Ishikawa (cell line): ENCODE results near the gene BIK.

Experiments used
- CEBPB ChIP-seq: IDR thresholded peaks from 2 replicates; pipeline ENCODE4 v1.6.1; 2012
- CREB1 ChIP-seq: IDR thresholded peaks from 2 replicates; pipeline ENCODE4 v1.6.1; 2012; ENCODE audit warnings: low read depth
- EGR1 ChIP-seq: IDR thresholded peaks from 2 replicates; pipeline ENCODE4 v1.6.1; 2012
- EP300 ChIP-seq: IDR thresholded peaks from 2 replicates; pipeline ENCODE4 v1.6.1; 2012; ENCODE audit warnings: borderline replicate concordance
- FOXM1 ChIP-seq: IDR thresholded peaks from 2 replicates; pipeline ENCODE4 v1.6.1; 2012; ENCODE audit warnings: low read depth, borderline replicate concordance
- NFIC ChIP-seq: IDR thresholded peaks from 2 replicates; pipeline ENCODE4 v1.6.1; 2012
- RAD21 ChIP-seq: IDR thresholded peaks from 2 replicates; pipeline ENCODE4 v1.6.1; 2012; ENCODE audit warnings: low read depth
- TAF1 ChIP-seq: IDR thresholded peaks from 2 replicates; pipeline ENCODE4 v1.6.1; 2012; ENCODE audit warnings: low read depth, mild to moderate bottlenecking
- TCF12 ChIP-seq: IDR thresholded peaks from 2 replicates; pipeline ENCODE4 v1.6.1; 2012; ENCODE audit warnings: low read depth
- TEAD4 ChIP-seq: IDR thresholded peaks from 2 replicates; pipeline ENCODE4 v1.6.1; 2012
- YY1 ChIP-seq: IDR thresholded peaks from 2 replicates; pipeline ENCODE4 v1.6.1; 2012; ENCODE audit warnings: low read depth
- ZBTB7A ChIP-seq: IDR thresholded peaks from 2 replicates; pipeline ENCODE4 v1.6.1; 2012; ENCODE audit warnings: low read depth
- TF ChIP-seq, protein P1 (sequence below): IDR thresholded peaks from 2 replicates; pipeline ENCODE4 v1.6.1; 2012
- TF ChIP-seq, protein P2 (sequence below): IDR thresholded peaks from 2 replicates; pipeline ENCODE4 v1.6.1; 2012; ENCODE audit warnings: low read depth, mild to moderate bottlenecking
- TF ChIP-seq, protein P3 (sequence below): IDR thresholded peaks from 2 replicates; pipeline ENCODE4 v1.6.1; 2012

The BIK gene

DNA sequence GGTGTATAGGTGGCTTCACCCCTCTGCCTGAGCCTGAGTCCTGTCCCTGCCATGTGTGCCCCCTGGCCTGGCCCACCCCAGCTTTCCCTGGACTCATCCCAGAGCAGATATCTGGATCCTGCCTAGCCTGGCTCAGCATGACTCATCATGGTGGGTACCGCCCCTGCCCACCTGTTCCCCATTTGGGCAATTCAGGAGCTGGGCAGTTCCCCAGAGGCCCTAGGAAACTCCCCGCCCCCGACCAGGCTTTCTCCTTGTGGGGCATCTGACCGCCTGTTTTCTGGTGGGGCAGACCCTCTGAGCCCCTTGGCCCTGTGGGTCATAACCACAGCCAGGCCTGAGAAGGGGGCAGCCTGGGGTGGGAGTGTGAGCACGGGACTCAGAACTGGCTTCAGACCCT is 45.2 kb downstream of the BIK start:
- TF ChIP-seq TEAD4 (no peak), TCF12 (no peak), EGR1 (no peak), FOXM1 (no peak), EP300 (no peak), CEBPB (no peak), CREB1 (no peak), ZBTB7A (no peak), TAF1 (no peak), NFIC (no peak), RAD21 (no peak), YY1 (no peak)
- TF ChIP-seq, protein P1, sequence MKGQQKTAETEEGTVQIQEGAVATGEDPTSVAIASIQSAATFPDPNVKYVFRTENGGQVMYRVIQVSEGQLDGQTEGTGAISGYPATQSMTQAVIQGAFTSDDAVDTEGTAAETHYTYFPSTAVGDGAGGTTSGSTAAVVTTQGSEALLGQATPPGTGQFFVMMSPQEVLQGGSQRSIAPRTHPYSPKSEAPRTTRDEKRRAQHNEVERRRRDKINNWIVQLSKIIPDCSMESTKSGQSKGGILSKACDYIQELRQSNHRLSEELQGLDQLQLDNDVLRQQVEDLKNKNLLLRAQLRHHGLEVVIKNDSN = no peak
- TF ChIP-seq, protein P2, sequence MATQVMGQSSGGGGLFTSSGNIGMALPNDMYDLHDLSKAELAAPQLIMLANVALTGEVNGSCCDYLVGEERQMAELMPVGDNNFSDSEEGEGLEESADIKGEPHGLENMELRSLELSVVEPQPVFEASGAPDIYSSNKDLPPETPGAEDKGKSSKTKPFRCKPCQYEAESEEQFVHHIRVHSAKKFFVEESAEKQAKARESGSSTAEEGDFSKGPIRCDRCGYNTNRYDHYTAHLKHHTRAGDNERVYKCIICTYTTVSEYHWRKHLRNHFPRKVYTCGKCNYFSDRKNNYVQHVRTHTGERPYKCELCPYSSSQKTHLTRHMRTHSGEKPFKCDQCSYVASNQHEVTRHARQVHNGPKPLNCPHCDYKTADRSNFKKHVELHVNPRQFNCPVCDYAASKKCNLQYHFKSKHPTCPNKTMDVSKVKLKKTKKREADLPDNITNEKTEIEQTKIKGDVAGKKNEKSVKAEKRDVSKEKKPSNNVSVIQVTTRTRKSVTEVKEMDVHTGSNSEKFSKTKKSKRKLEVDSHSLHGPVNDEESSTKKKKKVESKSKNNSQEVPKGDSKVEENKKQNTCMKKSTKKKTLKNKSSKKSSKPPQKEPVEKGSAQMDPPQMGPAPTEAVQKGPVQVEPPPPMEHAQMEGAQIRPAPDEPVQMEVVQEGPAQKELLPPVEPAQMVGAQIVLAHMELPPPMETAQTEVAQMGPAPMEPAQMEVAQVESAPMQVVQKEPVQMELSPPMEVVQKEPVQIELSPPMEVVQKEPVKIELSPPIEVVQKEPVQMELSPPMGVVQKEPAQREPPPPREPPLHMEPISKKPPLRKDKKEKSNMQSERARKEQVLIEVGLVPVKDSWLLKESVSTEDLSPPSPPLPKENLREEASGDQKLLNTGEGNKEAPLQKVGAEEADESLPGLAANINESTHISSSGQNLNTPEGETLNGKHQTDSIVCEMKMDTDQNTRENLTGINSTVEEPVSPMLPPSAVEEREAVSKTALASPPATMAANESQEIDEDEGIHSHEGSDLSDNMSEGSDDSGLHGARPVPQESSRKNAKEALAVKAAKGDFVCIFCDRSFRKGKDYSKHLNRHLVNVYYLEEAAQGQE = no peak
- TF ChIP-seq, protein P3, sequence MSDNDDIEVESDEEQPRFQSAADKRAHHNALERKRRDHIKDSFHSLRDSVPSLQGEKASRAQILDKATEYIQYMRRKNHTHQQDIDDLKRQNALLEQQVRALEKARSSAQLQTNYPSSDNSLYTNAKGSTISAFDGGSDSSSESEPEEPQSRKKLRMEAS = no peak

DNA sequence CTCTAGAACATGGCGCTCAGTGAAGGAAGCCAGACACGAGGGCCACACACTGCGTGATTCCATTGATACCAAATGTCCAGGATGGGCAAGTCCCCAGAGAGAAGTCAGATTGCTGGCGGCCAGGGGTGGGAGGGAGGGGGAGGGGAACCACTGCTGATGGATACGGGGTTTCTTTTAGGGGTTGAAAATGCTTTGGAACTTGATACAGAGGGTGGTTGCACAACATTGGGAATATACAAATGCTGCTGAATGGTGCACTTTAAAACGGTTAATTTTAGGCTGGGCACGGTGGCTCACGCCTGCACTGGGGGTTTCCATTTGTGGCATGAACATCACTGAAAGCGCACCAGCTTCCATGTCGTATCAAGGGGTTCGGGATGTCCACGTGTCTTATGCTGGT is 45.9 kb downstream of the BIK start:
- TF ChIP-seq TCF12 (no peak), TEAD4 (no peak), TAF1 (no peak), NFIC (no peak), ZBTB7A (no peak), EGR1 (no peak), FOXM1 (no peak), CREB1 (no peak), EP300 (no peak), YY1 (no peak), RAD21 (no peak), CEBPB (no peak)
- TF ChIP-seq, protein P2 = no peak
- TF ChIP-seq, protein P3 = no peak
- TF ChIP-seq, protein P1 = no peak

DNA sequence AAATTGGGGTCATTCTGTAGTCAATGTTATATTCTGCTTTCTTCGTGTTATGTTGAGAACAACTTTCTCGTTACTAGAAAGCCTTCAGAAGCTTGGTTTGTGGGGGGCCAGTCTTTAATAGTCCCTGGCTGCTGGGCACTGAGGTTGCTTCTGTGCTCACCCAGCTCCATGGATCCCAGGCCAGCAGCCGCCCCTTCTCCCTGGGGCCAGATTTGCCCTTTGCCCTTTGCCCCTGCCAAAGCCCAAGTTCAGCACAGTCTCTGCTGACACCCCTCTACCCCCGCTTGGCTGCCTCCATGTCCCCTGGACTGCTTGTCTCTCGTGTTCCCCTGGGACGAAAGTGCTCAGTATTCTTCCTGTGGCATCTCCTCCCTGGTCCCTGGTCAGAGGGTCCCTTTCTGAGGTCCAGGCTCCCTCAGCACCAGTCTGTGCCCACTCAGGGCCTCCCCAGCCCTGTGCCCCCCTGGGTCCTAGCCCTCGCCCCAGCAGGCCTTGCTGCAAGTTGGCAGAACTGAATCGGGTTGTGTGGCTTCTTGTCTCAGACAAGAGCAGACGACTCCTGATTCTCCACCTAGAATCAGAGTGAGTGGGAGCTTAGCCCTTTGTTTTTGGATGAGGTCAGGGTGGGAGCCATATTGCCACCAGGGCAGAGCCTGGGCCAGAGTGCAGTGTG is 47.5 kb downstream of the BIK start:
- TF ChIP-seq, protein P2 = no peak
- TF ChIP-seq TCF12 (no peak), TEAD4 (no peak), EGR1 (no peak)

DNA sequence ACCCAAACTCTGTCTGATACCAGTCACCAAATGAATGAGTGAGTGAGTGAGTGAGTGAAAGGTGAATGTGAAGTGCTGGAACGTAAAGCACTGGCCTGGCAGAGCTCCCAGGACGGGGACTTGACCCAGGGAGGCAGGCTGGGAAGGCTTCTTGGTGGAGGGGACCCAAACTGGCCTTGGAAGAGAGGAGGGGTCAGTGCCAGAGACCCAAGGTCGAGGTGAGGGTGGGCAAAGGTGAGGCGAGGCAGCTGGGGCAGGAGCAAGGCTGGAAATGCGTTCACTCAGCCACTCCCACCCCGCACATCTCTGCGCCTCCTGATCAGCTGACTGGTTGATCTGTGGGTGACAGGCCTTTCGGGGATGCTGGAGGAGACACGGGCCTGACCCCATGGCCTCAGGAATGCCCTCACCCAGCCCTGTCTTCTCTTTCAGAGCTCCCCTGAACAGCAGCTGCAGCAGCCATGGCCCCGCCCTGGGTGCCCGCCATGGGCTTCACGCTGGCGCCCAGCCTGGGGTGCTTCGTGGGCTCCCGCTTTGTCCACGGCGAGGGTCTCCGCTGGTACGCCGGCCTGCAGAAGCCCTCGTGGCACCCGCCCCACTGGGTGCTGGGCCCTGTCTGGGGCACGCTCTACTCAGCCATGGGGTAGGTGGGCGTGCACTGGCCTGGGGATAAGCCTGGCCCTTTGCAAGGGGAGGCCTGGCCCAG is 48.4 kb downstream of the BIK start:
- TF ChIP-seq EP300 = no peak
- no peak for TF ChIP-seq CEBPB
- no peak for TF ChIP-seq TCF12
- TF ChIP-seq FOXM1 = no peak
- TF ChIP-seq YY1 = no peak
- TF ChIP-seq NFIC = no peak
